Omental fat pad (tissue), 4 donors: ENCODE data around the gene USP17L13. TPM values are rescaled to one million over a fixed set of nuclear protein-coding genes. Genes with fewer than 3 reads are reported as not detected.
"Not testable (repeated sequence)": the region's sequence is repeated elsewhere in the genome, so short reads cannot be mapped to it uniquely, and the experiment has no call there.

Source experiments
- ATAC-seq: fragments of 150-250 bp; one replicate; pipeline ENCODE4 v1.9.1; 2016; ENCODE audit warnings: mild to moderate bottlenecking, moderate library complexity; ENCODE audit not compliant: low FRiP score
- DNase-seq: peaks from one replicate; pipeline ENCODE4 v3.0.0-alpha.2; 2019; ENCODE audit warnings: low spot score
- total RNA-seq, 4 donors: library from RNA; depleted of rRNA; stranded (reverse); fragments of >200 nt; gene quantifications; one replicate each; pipeline ENCODE4 v1.1.0, GENCODE V29; 2016

Gene USP17L13
- total RNA-seq = not detected

GRCh38 chr4:9224596-9224995, at the start of gene USP17L13:
Gene USP17L13 (plus strand): TSS chr4:9224896. CDS start chr4:9224896, 0 bp downstream.
- ATAC-seq, DNase-seq: not testable (repeated sequence)

DNA sequence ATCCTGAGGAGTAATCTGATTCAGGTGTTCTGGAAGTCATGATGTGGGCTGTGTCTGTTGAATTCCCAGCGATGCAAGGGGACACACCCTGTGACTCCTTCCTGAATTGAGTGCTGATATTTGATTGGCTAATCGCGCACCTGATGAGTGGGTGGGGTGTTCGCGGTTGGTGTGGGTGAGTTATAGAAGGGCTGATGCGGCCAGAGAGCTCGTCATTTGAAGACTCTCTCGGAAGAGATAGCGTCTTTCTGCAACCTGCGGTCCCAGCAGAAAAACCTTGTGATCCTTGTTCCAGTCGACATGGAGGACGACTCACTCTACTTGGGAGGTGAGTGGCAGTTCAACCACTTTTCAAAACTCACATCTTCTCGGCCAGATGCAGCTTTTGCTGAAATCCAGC, 14.3 kb upstream of the USP17L13 start, which contains the start of gene USP17L10:
TSS of gene USP17L10 (plus strand) at position 301 of the 400 bp plus-strand sequence. CDS start at position 301, 0 bp downstream.
- not testable (repeated sequence) for ATAC-seq, DNase-seq

DNA sequence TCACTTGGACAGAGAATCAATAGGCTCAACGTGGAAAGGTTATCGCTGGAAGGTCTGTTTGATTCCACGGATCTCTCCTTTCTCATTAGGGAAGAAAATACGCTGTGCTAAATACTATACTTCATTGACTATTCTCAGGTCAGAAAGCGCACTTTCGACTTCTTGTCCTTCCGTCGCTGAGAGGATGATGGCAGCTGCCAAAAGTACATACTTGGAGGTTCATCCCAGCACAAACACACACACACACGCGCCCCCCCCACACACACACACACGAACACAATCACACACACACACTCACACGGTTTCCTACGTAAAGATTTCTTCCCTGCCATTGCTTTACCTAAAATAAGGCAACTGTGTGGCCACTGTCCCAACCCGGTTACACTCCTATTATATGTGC, 10.0 kb upstream of the USP17L13 start:
- not testable (repeated sequence) for DNase-seq

DNA sequence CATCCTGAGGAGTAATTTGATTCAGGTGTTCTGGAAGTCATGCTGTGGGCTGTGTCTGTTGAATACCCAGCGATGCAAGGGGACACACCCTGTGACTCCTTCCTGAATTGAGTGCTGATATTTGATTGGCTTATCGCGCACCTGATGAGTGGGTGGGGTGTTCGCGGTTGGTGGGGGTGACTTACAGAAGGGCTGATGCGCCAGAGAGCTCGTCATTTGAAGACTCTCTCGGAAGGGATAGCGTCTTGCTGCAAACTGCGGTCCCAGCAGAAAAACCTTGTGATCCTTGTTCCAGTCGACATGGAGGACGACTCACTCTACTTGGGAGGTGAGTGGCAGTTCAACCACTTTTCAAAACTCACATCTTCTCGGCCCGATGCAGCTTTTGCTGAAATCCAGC, 9.6 kb upstream of the USP17L13 start, which contains the start of gene USP17L11:
TSS of gene USP17L11 (plus strand) at position 301 of the 400 bp plus-strand sequence. CDS start at position 301, 0 bp downstream.
- not testable (repeated sequence) for ATAC-seq, DNase-seq

More for the DNA sequence above, 10.0 kb upstream of the USP17L13 start:
- ATAC-seq = not testable (repeated sequence)

GRCh38 chr4:9219852-9220251, 4.8 kb upstream of the USP17L13 start, which contains the start of gene USP17L12:
Gene USP17L12 (plus strand): TSS chr4:9220152. CDS start chr4:9220152, 0 bp downstream.
- not testable (repeated sequence) for ATAC-seq, DNase-seq

- ATAC-seq, DNase-seq: not testable (repeated sequence)
Observed at GRCh38 chr4:9230249-9230648, 5.6 kb downstream of the USP17L13 start.

GRCh38 chr4:9234085-9234484, 9.4 kb downstream of the USP17L13 start, which contains the start of gene USP17L15:
Gene USP17L15 (plus strand): TSS chr4:9234385. CDS start chr4:9234385, 0 bp downstream.
- DNase-seq, ATAC-seq: not testable (repeated sequence)

- DNase-seq = peak; percentile 20
- ATAC-seq = not testable (repeated sequence)
Observed at GRCh38 chr4:9238461-9238860, 13.8 kb downstream of the USP17L13 start.

DNA sequence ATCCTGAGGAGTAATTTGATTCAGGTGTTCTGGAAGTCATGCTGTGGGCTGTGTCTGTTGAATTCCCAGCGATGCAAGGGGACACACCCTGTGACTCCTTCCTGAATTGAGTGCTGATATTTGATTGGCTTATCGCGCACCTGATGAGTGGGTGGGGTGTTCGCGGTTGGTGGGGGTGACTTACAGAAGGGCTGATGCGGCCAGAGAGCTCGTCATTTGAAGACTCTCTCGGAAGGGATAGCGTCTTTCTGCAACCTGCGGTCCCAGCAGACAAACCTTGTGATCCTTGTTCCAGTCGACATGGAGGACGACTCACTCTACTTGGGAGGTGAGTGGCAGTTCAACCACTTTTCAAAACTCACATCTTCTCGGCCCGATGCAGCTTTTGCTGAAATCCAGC, 18.9 kb downstream of the USP17L13 start, which contains the start of gene USP17L17:
TSS of gene USP17L17 (plus strand) at position 301 of the 400 bp plus-strand sequence. CDS start at position 301, 0 bp downstream.
- DNase-seq, ATAC-seq: not testable (repeated sequence)

- DNase-seq = peak; percentile 19
- ATAC-seq = not testable (repeated sequence)
Observed at GRCh38 chr4:9247953-9248680, 23.4 kb downstream of the USP17L13 start, which contains the start of gene USP17L18. Gene USP17L18 (plus strand): TSS chr4:9248630. CDS start chr4:9248630, 0 bp downstream.

- DNase-seq, ATAC-seq: not testable (repeated sequence)
Observed at GRCh38 chr4:9253078-9253477, 28.4 kb downstream of the USP17L13 start, which contains the start of gene USP17L19. Gene USP17L19 (plus strand): TSS chr4:9253378. CDS start chr4:9253378, 0 bp downstream.

- not testable (repeated sequence) for DNase-seq, ATAC-seq
Observed at GRCh38 chr4:9257824-9258223, 33.1 kb downstream of the USP17L13 start, which contains the start of gene USP17L20. Gene USP17L20 (plus strand): TSS chr4:9258124. CDS start chr4:9258124, 0 bp downstream.

DNA sequence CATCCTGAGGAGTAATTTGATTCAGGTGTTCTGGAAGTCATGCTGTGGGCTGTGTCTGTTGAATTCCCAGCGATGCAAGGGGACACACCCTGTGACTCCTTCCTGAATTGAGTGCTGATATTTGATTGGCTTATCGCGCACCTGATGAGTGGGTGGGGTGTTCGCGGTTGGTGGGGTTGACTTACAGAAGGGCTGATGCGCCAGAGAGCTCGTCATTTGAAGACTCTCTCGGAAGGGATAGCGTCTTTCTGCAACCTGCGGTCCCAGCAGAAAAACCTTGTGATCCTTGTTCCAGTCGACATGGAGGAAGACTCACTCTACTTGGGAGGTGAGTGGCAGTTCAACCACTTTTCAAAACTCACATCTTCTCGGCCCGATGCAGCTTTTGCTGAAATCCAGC, 37.9 kb downstream of the USP17L13 start, which contains the start of gene USP17L21:
TSS of gene USP17L21 (plus strand) at position 301 of the 400 bp plus-strand sequence. CDS start at position 301, 0 bp downstream.
- not testable (repeated sequence) for DNase-seq, ATAC-seq

- ATAC-seq = not testable (repeated sequence)
Observed at GRCh38 chr4:9267319-9267718, 42.6 kb downstream of the USP17L13 start, which contains the start of gene USP17L22. Gene USP17L22 (plus strand): TSS chr4:9267619. CDS start chr4:9267619, 0 bp downstream.

DNA sequence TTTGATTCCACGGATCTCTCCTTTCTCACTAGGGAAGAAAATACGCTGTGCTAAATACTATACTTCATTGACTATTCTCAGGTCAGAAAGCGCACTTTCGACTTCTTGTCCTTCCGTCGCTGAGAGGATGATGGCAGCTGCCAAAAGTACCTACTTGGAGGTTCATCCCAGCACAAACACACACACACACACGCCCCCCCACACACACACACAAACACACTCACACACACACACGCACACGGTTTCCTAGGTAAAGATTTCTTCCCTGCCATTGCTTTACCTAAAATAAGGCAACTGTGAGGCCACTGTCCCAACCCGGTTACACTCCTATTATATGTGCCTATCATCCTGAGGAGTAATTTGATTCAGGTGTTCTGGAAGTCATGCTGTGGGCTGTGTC, 47.0 kb downstream of the USP17L13 start:
- DNase-seq = peak; percentile 46

More at GRCh38 chr4:9267319-9267718, 42.6 kb downstream of the USP17L13 start, which contains the start of gene USP17L22:
- not testable (repeated sequence) for DNase-seq

More for the DNA sequence above, 47.0 kb downstream of the USP17L13 start:
- ATAC-seq = not testable (repeated sequence)
